Brain microvascular endothelial cell (primary cell): Measurements from ENCODE around the gene FTCDNL1.

ENCODE experiments used
- DNase-seq: peaks from one replicate; pipeline ENCODE4 v3.0.0-alpha.2; 2020
- H3K27ac ChIP-seq: fragments of 250-450 bp; sonication (Bioruptor Pico); 2 replicates; pipeline ENCODE4 v1.5.1; 2020; ENCODE audit warnings: mild to moderate bottlenecking, moderate library complexity
- H3K27me3 ChIP-seq: fragments of 250-450 bp; sonication (Bioruptor Pico); replicated peaks from 2 replicates; pipeline ENCODE4 v1.5.1; 2020; ENCODE audit warnings: mild to moderate bottlenecking
- H3K36me3 ChIP-seq: fragments of 250-450 bp; sonication (Bioruptor Pico); replicated peaks from 2 replicates; pipeline ENCODE4 v1.5.1; 2020; ENCODE audit warnings: mild to moderate bottlenecking
- H3K4me3 ChIP-seq: 2 replicates; pipeline ENCODE4 v1.5.1; 2011; ENCODE audit warnings: low read depth, mild to moderate bottlenecking, control low read depth, low read length, moderate library complexity
- in situ Hi-C: cut with HindIII; loops from 2 replicates; pipeline ENCODE4 v1.10.0; 2017; ENCODE audit warnings: low sequenced_read_pairs, low pct_ligation_motif_present
- TF ChIP-seq, protein P1 (sequence below): IDR thresholded peaks from 2 replicates; pipeline ENCODE4 v1.5.1; 2011; ENCODE audit warnings: low read depth, mild to moderate bottlenecking, moderate library complexity, low read length, control low read depth, inconsistent platforms; ENCODE audit errors: missing control alignments

Gene FTCDNL1

DNA sequence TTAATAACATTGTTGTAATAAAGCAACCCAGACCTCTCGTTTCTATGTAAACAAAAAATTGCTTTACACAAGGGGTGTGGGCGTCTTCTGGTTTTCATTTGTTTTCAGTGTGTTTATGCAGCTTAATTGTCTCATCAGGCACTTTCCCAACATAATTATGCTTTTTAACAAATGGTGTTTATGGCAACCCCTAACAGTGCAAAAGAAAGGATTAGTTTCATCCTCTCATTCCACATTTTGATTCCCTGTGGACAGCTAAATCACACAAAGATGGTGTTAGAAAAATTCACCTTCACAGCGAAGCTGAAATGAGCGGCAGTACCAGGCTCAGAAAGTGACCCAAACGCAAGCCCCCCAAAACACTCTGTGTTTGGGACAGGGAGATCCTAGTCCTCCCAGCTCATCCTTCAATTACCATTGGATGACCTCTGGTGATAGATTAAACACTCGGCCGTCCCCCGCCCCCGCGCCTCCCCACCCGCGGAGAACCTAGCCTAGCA lies 724 bp downstream of the FTCDNL1 start:
- H3K36me3 ChIP-seq: no peaks in the 10 kb centered on the region
- no peak overlapping the region for H3K27ac ChIP-seq
- TF ChIP-seq, protein P1, sequence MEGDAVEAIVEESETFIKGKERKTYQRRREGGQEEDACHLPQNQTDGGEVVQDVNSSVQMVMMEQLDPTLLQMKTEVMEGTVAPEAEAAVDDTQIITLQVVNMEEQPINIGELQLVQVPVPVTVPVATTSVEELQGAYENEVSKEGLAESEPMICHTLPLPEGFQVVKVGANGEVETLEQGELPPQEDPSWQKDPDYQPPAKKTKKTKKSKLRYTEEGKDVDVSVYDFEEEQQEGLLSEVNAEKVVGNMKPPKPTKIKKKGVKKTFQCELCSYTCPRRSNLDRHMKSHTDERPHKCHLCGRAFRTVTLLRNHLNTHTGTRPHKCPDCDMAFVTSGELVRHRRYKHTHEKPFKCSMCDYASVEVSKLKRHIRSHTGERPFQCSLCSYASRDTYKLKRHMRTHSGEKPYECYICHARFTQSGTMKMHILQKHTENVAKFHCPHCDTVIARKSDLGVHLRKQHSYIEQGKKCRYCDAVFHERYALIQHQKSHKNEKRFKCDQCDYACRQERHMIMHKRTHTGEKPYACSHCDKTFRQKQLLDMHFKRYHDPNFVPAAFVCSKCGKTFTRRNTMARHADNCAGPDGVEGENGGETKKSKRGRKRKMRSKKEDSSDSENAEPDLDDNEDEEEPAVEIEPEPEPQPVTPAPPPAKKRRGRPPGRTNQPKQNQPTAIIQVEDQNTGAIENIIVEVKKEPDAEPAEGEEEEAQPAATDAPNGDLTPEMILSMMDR: no peak
- DNase-seq: no peak
- in situ Hi-C loops: no loop called here
- H3K4me3 ChIP-seq: peak overlapping the region; percentile 64
- peaks cover 2% of the 10 kb centered on the region for H3K27me3 ChIP-seq

GRCh38 chr2:199848389-199849130 lies 2.4 kb downstream of the FTCDNL1 start:
- TF ChIP-seq, protein P1: no peak
- in situ Hi-C loops: no loop called here

GRCh38 chr2:199847181-199847864 lies 3.7 kb downstream of the FTCDNL1 start:
- Histone ChIP-seq H3K27me3 (peaks cover 2% of the 10 kb centered on the region), H3K27ac (no peak overlapping the region), H3K36me3 (no peaks in the 10 kb centered on the region), H3K4me3 (no peak overlapping the region)
- in situ Hi-C loops: no loop called here
- TF ChIP-seq, protein P1: no peak
- no peak for DNase-seq

More at GRCh38 chr2:199848389-199849130, 2.4 kb downstream of the FTCDNL1 start:
- H3K27ac ChIP-seq: no peak overlapping the region
- H3K4me3 ChIP-seq: no peak overlapping the region
- H3K36me3 ChIP-seq: no peaks in the 10 kb centered on the region
- no peak for DNase-seq
- H3K27me3 ChIP-seq: peaks cover 2% of the 10 kb centered on the region

DNA sequence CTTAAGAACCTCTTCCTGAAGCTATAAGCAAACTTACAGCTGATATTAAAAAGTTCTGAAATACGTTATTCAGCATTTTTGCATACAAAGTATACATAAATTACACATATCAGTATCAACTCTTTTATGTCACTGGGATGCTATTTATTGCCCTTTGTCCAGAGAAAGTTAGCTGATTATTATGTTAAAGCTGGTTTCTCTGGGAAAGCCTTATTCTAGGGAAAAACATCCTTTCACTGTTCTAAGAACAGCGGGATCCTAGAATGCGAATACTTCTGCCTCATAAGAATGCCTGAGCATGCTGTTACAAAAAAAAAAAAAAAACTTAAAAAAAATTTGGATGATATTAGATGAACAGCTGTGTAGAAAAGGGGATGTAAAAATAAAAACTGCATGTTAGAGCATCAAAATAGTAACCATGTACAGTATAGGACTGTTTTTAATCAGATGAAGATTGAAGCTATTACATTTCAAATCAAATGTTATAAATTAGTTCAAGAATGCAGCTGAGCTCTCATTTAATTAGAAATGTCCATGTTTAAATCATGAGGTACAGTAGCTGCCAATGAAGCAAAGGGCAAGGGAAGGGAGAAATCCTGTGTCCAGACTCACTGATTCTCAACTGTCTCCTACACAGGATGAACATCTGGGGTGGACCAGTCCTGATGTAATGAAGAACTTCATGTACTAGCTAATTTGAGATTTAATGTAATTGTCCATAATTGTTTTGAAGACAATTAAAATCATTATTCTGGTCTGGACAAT lies 8.2 kb downstream of the FTCDNL1 start:
- in situ Hi-C loops: no loop called here

GRCh38 chr2:199841409-199841808 lies 9.6 kb downstream of the FTCDNL1 start:
- Histone ChIP-seq H3K4me3 (no peak overlapping the region), H3K27ac (no peak overlapping the region), H3K27me3 (no peaks in the 10 kb centered on the region), H3K36me3 (no peaks in the 10 kb centered on the region)
- DNase-seq: no peak
- TF ChIP-seq, protein P1: no peak
- in situ Hi-C loops: no loop called here

More for the DNA sequence above, 8.2 kb downstream of the FTCDNL1 start:
- TF ChIP-seq, protein P1: no peak
- no peaks in the 10 kb centered on the region for H3K36me3 ChIP-seq
- no peak overlapping the region for H3K4me3 ChIP-seq
- no peak overlapping the region for H3K27ac ChIP-seq
- DNase-seq: no peak
- no peaks in the 10 kb centered on the region for H3K27me3 ChIP-seq
